Inflammatory macrophage treated with lipopolysaccharide for 4 hours (primary cell): Measurements from ENCODE around the gene SLC6A19.

Experiments
- DNase-seq: peaks from one replicate; pipeline ENCODE4 v3.0.0-alpha.2; 2020

SLC6A19 gene

GRCh38 chr5:1211701-1212100 lies 10.3 kb downstream of the SLC6A19 start:
- no peak for DNase-seq

- DNase-seq, result no peak
Measured at GRCh38 chr5:1212271-1212670, 10.9 kb downstream of the SLC6A19 start.

- no peak for DNase-seq
Measured at GRCh38 chr5:1212881-1213280, 11.5 kb downstream of the SLC6A19 start.

GRCh38 chr5:1213508-1214162 lies 12.2 kb downstream of the SLC6A19 start:
- DNase-seq, result no peak

- DNase-seq, result no peak
Measured at GRCh38 chr5:1214163-1214935, 13.0 kb downstream of the SLC6A19 start.

- no peak for DNase-seq
Measured at GRCh38 chr5:1214936-1215220, 13.5 kb downstream of the SLC6A19 start.

GRCh38 chr5:1215320-1216096 lies 14.1 kb downstream of the SLC6A19 start:
- no peak for DNase-seq

GRCh38 chr5:1216211-1216917 lies 15.0 kb downstream of the SLC6A19 start:
- DNase-seq, result no peak

GRCh38 chr5:1216918-1217295 lies 15.5 kb downstream of the SLC6A19 start:
- no peak for DNase-seq

- no peak for DNase-seq
Measured at GRCh38 chr5:1217596-1218206, 16.3 kb downstream of the SLC6A19 start.

- DNase-seq, result no peak
Measured at GRCh38 chr5:1218351-1219080, 17.1 kb downstream of the SLC6A19 start.

- no peak for DNase-seq
Measured at GRCh38 chr5:1219098-1219767, 17.8 kb downstream of the SLC6A19 start.

GRCh38 chr5:1219768-1220100 lies 18.3 kb downstream of the SLC6A19 start:
- DNase-seq, result no peak

GRCh38 chr5:1220351-1220750 lies 19.0 kb downstream of the SLC6A19 start:
- no peak for DNase-seq

- DNase-seq, result no peak
Measured at GRCh38 chr5:1220831-1221230, 19.4 kb downstream of the SLC6A19 start.

GRCh38 chr5:1221721-1222120 lies 20.3 kb downstream of the SLC6A19 start:
- no peak for DNase-seq

- DNase-seq, result no peak
Measured at GRCh38 chr5:1222147-1222546, 20.8 kb downstream of the SLC6A19 start.

- no peak for DNase-seq
Measured at GRCh38 chr5:1222621-1223277, 21.4 kb downstream of the SLC6A19 start.

- no peak for DNase-seq
Measured at GRCh38 chr5:1223278-1223670, 21.9 kb downstream of the SLC6A19 start.

GRCh38 chr5:1224631-1225030 lies 23.2 kb downstream of the SLC6A19 start:
- no peak for DNase-seq

- DNase-seq, result no peak
Measured at GRCh38 chr5:1225081-1225480, 23.7 kb downstream of the SLC6A19 start, which contains the start of gene SLC6A18. Gene SLC6A18 (plus strand): TSS chr5:1225381. CDS start chr5:1225478, 97 bp downstream.
